Stimulated activated CD8-positive, alpha-beta memory T cell treated with anti-CD3 and anti-CD28 coated beads, Interleukin-12 subunit alpha, Interleukin-12 subunit beta, amount 100 ng/mL, for 1 hour (primary cell): ENCODE results near the gene ANKRD24.
"Not testable (repeated sequence)": the region's sequence is repeated elsewhere in the genome, so short reads cannot be mapped to it uniquely, and the experiment has no call there.

Experiments used
- DNase-seq: peaks from one replicate; pipeline ENCODE4 v3.0.0-alpha.2; 2020; ENCODE audit warnings: low read depth

ANKRD24 gene

GRCh38 chr19:4267901-4268815 lies 85.7 kb downstream of the ANKRD24 start:
- no peak for DNase-seq

- no peak for DNase-seq
Observed at GRCh38 chr19:4268816-4269430, 86.4 kb downstream of the ANKRD24 start.

- DNase-seq, result no peak
Observed at GRCh38 chr19:4272894-4273293, 90.4 kb downstream of the ANKRD24 start.

GRCh38 chr19:4274321-4274686 lies 91.8 kb downstream of the ANKRD24 start:
- DNase-seq, result not testable (repeated sequence)
